GM06990 (cell line): ENCODE measurements around the gene GPT2.
A peak's percentile ranks its signal among the peaks of the same experiment; 100 is the strongest.

Experiments
- DNase-seq: peaks from one replicate; pipeline ENCODE4 v3.0.0-alpha.2; 2011; ENCODE audit not compliant: insufficient read length; ENCODE audit errors: extremely low read depth
- H3K27me3 ChIP-seq: replicated peaks from 2 replicates; pipeline ENCODE4 v1.6.0; 2011; ENCODE audit warnings: low read length; ENCODE audit not compliant: control insufficient read depth, insufficient read depth
- H3K36me3 ChIP-seq: 2 replicates; pipeline ENCODE4 v1.5.1; 2011; ENCODE audit warnings: low read length; ENCODE audit not compliant: control insufficient read depth, insufficient read depth
- H3K4me3 ChIP-seq: replicated peaks from 2 replicates; pipeline ENCODE4 v1.5.1; 2011; ENCODE audit warnings: low read depth, mild to moderate bottlenecking, control low read depth, low read length
- TF ChIP-seq, protein P1 (sequence below): IDR thresholded peaks from 2 replicates; pipeline ENCODE4 v1.5.1; 2011; ENCODE audit warnings: low read length, control low read depth, mild to moderate bottlenecking, inconsistent platforms; ENCODE audit not compliant: insufficient read depth, poor library complexity, severe bottlenecking

Gene GPT2

DNA sequence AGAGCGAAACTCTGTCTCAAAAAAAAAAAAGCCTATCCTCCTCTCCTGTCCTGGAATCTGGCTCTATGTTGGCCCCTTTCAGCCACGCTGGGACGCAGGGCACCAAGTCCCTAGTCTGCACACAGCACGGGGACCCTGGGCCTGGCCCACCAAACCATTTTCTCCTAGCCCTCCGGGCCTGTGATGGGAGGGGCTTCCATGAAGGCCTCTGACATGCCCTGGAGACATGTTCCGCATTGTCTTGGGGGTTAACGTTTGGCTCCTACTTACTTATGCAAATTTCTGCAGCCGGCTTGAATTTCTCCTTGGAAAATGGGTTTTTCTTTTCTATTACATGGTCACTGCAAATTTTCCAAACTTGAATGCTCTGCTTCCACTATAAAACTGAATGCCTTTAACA, 12.6 kb upstream of the GPT2 start:
- Histone ChIP-seq H3K4me3 (no peak overlapping the region), H3K27me3 (no peaks in the 10 kb centered on the region), H3K36me3 (no peaks in the 10 kb centered on the region)
- DNase-seq: no peak
- TF ChIP-seq, protein P1, sequence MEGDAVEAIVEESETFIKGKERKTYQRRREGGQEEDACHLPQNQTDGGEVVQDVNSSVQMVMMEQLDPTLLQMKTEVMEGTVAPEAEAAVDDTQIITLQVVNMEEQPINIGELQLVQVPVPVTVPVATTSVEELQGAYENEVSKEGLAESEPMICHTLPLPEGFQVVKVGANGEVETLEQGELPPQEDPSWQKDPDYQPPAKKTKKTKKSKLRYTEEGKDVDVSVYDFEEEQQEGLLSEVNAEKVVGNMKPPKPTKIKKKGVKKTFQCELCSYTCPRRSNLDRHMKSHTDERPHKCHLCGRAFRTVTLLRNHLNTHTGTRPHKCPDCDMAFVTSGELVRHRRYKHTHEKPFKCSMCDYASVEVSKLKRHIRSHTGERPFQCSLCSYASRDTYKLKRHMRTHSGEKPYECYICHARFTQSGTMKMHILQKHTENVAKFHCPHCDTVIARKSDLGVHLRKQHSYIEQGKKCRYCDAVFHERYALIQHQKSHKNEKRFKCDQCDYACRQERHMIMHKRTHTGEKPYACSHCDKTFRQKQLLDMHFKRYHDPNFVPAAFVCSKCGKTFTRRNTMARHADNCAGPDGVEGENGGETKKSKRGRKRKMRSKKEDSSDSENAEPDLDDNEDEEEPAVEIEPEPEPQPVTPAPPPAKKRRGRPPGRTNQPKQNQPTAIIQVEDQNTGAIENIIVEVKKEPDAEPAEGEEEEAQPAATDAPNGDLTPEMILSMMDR: no peak

DNA sequence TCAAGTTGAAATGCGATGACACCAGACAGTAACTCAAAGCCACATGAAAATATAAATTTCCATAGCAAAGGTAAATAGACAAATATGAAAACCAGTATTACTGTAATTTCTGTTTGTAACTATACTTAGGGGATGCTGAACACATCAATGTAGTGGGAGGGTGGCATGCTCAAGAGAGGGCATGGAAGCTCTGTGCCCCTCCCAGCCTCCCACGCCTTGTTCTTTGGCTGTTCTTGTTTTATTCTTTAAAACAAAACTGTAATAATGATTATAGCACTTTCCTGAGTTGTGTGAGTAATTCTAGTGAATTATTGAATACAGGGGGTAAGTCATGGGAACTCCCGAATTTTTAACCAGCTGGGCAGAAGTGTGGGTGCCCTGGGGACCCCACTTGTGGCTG, 11.0 kb upstream of the GPT2 start:
- H3K27me3 ChIP-seq: no peaks in the 10 kb centered on the region
- TF ChIP-seq, protein P1: no peak
- DNase-seq: no peak
- no peak overlapping the region for H3K4me3 ChIP-seq
- H3K36me3 ChIP-seq: no peaks in the 10 kb centered on the region

DNA sequence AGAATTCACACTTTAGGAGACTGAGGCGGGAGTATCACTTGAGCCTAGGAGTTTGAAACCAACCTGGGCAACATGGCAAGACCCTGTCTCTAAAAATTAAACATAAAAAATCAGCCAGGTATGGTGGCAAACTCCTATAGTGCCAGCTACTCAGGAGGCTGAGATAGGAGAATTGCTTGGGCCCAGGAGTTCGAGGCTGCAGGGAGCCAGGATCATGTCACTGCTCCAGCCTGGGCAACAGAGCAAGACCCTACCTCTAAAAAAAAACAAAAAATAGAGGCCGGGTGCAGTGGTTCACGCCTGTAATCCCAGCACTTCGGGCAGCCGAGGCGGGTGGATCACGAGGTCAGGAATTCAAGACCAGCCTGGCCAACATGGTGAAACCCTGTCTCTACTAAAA, 8.9 kb upstream of the GPT2 start:
- no peak for DNase-seq
- TF ChIP-seq, protein P1: no peak
- no peak overlapping the region for H3K4me3 ChIP-seq
- no peaks in the 10 kb centered on the region for H3K27me3 ChIP-seq
- H3K36me3 ChIP-seq: no peaks in the 10 kb centered on the region

DNA sequence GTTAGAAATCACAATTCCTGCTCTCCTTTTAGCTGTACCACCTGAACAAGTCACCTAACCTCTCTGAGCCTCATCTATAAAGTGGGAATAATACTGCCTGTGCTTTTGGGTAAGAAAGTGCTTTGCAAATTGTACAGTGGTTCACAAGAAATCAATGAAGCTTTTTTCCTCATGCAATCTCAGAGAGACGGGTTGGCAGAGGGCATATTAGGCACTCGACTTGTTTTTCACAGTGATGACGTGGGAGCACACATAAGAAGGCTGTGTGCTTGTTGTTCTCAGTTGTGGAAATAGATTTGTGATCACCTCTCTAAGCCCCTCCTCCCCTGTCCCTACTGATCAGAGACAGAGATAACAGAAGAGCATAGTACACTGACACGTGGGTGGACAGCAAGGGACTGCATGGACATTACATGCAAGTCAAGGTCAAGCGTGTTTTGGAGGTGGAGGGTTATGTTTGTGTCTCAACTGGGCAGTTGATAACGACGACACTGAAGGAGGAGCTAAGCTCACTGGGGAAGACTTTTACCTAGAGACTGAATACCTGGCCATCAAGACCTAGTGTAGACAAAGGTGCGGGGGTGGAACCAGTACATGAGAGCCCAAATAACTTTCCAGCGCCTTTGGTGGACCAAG, 1.7 kb upstream of the GPT2 start:
- TF ChIP-seq, protein P1: no peak
- H3K4me3 ChIP-seq: no peak overlapping the region

DNA sequence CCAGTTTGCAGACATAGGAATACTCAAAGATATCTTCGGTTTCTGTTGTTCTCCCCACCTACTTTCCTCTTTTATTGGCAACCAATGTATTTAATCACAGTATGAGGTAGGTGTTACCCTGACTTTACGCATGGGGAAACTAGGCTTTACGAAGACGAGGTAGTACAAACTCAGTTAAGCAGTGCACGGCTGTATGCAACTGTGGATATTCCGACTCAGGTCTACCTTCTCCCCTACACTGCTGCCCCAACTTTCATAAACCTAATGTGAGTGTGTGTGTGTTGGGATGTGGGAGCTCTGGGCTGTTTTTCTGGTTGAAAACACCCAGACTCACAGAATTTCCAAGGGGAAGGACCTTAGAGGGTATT, 1.2 kb upstream of the GPT2 start:
- Histone ChIP-seq H3K4me3 (no peak overlapping the region), H3K36me3 (no peaks in the 10 kb centered on the region), H3K27me3 (no peaks in the 10 kb centered on the region; the same call in 1 of the 2 replicates)
- DNase-seq: no peak
- TF ChIP-seq, protein P1: no peak

More for the DNA sequence above, 1.7 kb upstream of the GPT2 start:
- no peak for DNase-seq
- H3K36me3 ChIP-seq: no peaks in the 10 kb centered on the region
- H3K27me3 ChIP-seq: no peaks in the 10 kb centered on the region; the same call in 1 of the 2 replicates

DNA sequence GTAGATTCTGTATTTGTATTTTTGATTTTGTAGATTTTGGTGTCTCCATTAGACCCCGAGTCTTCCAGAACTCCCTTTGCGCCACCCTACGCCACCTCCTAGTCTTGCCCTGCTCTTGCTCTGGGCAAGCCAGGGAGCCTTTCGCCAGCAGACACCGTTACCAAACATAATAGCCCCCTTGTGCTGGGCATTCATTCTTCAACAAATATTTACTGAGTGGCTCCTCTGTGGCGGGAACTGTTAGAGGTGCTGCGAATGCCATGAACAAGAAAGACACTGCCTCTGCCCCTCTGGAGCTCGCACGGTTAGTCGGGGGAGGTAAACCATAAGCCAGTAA, 841 bp upstream of the GPT2 start:
- Histone ChIP-seq H3K36me3 (no peaks in the 10 kb centered on the region), H3K27me3 (no peaks in the 10 kb centered on the region; the same call in 1 of the 2 replicates), H3K4me3 (peak overlapping the region; percentile 83)
- TF ChIP-seq, protein P1: no peak
- DNase-seq: no peak
